ENCODE results near the gene LMBRD1. TPM values are rescaled to one million over a fixed set of nuclear protein-coding genes. Genes with fewer than 3 reads are reported as not detected.

The LMBRD1 gene
- total RNA-seq, result 30.7 and 33.4 TPM in 2 replicates

DNA sequence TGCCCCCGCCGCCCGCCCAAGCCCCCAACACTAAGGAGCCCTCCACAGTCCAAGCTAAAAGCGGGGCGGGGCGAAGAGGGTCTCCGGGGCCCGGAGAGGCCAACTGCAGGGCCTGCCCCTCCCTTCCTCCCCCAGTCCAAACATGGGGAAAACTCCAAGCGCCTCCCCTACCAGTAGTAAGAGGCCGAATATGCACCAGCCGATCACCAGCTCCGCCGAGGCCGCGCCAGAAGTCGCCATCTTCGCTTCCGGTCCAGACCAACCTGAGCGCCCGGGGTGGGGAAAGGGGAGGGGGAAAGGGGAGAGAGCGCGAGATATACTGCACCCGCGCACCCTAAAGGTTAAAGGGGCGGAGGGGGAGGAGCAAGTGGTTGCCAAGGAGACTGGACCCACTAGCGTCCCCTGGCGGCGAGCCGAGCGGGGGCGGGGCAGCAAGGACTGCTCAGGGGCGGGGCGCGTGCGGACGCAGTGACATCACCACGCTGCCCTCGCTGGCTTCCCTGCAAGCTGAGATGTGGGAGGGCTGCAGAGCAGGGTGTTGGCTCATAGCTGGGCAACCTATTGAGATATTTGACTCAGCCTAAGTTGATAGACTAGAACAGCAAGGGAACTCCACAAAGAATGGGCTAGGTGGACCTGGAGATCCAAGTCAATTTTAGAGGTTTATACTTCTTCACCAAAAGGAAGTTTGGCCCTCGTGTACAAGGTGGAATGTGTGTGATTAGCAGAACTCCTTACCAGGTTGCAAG is at the start of gene LMBRD1:
Gene LMBRD1 (minus strand): TSS at position 369 of the 749 bp plus-strand sequence. CDS start 129 bp downstream, at position 240.

Other genes with a start within 250 kb of the LMBRD1 start
- gene COL19A1, start 69.5 kb upstream of the LMBRD1 start, total RNA-seq, result 0.16 TPM in 1 of 2 replicates, not detected in the other